DOHH2 (cell line): Measurements from ENCODE around the gene USP6NL.

ENCODE experiments used
- CTCF ChIP-seq: fragments of 200-600 bp; sonication (generic); IDR thresholded peaks from one replicate; pipeline ENCODE4 v1.5.1; 2014; ENCODE audit warnings: antibody characterized with exemption, mild to moderate bottlenecking, low read depth, low read length; ENCODE audit not compliant: poor library complexity, severe bottlenecking
- EZH2phosphoT487 ChIP-seq: fragments of 200-600 bp; sonication (generic); IDR thresholded peaks from 2 replicates; pipeline ENCODE4 v1.6.1; 2017; ENCODE audit warnings: borderline replicate concordance, mild to moderate bottlenecking, antibody characterized with exemption, low read length, moderate library complexity, mixed read lengths

- TF ChIP-seq CTCF (no peak), EZH2phosphoT487 (no peak)
Observed at GRCh38 chr10:11631291-11631690, 19.8 kb upstream of the USP6NL start.
